HepG2 (cell line): Measurements from ENCODE around the gene GPR137. TPM values are rescaled to one million over a fixed set of nuclear protein-coding genes. Genes with fewer than 3 reads are reported as not detected.

Source experiments
- AHDC1 ChIP-seq: sonication (generic); formaldehyde crosslinking; IDR thresholded peaks from 2 replicates; pipeline ENCODE4 v1.5.1; 2020; ENCODE audit warnings: mild to moderate bottlenecking, missing genetic modification reagents, borderline replicate concordance
- KDM6A ChIP-seq: IDR thresholded peaks from 2 replicates; pipeline ENCODE4 v1.6.1; 2016; ENCODE audit warnings: low read depth
- THRA ChIP-seq: sonication (generic); formaldehyde crosslinking; IDR thresholded peaks from 2 replicates; pipeline ENCODE4 v1.4.0; 2020; ENCODE audit warnings: missing genetic modification reagents, borderline replicate concordance
- ZBTB2 ChIP-seq: sonication (generic); formaldehyde crosslinking; IDR thresholded peaks from 2 replicates; pipeline ENCODE4 v1.8.0; 2022; ENCODE audit warnings: low read depth, missing genetic modification reagents
- ZNF773 ChIP-seq: sonication (generic); formaldehyde crosslinking; IDR thresholded peaks from 2 replicates; pipeline ENCODE4 v1.4.0; 2020; ENCODE audit warnings: missing genetic modification reagents, borderline replicate concordance
- polyA plus RNA-seq, 8 experiments: library from polyadenylated mRNA; depleted of rRNA in 3 of 8; stranded (reverse) in 7 of 8; unstranded in 1 of 8; fragments of >200 nt; fragmentation: Illumina TruSeq in 4 of 8; extraction: Trizol in 4 of 8; gene quantifications; 2 replicates each; pipeline versions ENCODE4 v1.2.1 to v1.2.3, GENCODE V29; 2011 to 2016; ENCODE audit warnings: low read depth in 4 of 8, missing spikeins in 1 of 8, mixed read lengths in 1 of 8; ENCODE audit not compliant: insufficient read depth in 1 of 8
- total RNA-seq, 5 experiments: library from RNA; depleted of rRNA; stranded (reverse); fragments of >200 nt; fragmentation: Illumina TruSeq; extraction: Trizol; gene quantifications; 2 replicates each; pipeline ENCODE4 v1.2.3, GENCODE V29; 2016; ENCODE audit warnings: low read depth in 1 of 5
- TF ChIP-seq, protein P1 (sequence below): sonication (generic); formaldehyde crosslinking; IDR thresholded peaks from 2 replicates; pipeline ENCODE4 v1.4.0; 2020; ENCODE audit warnings: missing genetic modification reagents
- TF ChIP-seq, protein P2 (sequence below): IDR thresholded peaks from 2 replicates; pipeline ENCODE4 v1.6.1; 2016; ENCODE audit warnings: mild to moderate bottlenecking, missing biosample characterization, missing genetic modification reagents

GPR137 gene
- total and polyA plus RNA-seq, 2 of the 13 experiments (the other 11 are each of a cell fraction or from before 2014, with no cell fraction given): 8.5 to 13.2 TPM

- TF ChIP-seq AHDC1 (0 out of 2 replicates have a peak, but pooled peaks have one; percentile 18), KDM6A (CRISPR knock-in tag) (no peak), THRA (no peak), ZNF773 (CRISPR knock-in tag) (0 out of 2 replicates have a peak, but pooled peaks have one; percentile 2), ZBTB2 (0 out of 2 replicates have a peak, but pooled peaks have one; percentile 23)
- TF ChIP-seq, protein P1, sequence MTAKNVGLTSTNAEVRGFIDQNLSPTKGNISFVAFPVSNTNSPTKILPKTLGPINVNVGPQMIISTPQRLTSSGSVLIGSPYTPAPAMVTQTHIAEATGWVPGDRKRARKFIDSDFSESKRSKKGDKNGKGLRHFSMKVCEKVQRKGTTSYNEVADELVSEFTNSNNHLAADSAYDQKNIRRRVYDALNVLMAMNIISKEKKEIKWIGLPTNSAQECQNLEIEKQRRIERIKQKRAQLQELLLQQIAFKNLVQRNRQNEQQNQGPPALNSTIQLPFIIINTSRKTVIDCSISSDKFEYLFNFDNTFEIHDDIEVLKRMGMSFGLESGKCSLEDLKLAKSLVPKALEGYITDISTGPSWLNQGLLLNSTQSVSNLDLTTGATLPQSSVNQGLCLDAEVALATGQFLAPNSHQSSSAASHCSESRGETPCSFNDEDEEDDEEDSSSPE (CRISPR knock-in tag): no peak
- TF ChIP-seq, protein P2, sequence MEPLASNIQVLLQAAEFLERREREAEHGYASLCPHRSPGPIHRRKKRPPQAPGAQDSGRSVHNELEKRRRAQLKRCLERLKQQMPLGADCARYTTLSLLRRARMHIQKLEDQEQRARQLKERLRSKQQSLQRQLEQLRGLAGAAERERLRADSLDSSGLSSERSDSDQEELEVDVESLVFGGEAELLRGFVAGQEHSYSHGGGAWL (CRISPR knock-in tag): no peak
Observed at GRCh38 chr11:64245401-64245796, 40.2 kb upstream of the GPR137 start (continued).
